Peyer's patch (tissue), 4 donors: ENCODE measurements around the gene DNA2. TPM values are rescaled to one million over a fixed set of nuclear protein-coding genes. Genes with fewer than 3 reads are reported as not detected.
"Not testable (repeated sequence)": the region's sequence is repeated elsewhere in the genome, so short reads cannot be mapped to it uniquely, and the experiment has no call there.

Experiments
- DNase-seq, 3 donors: peaks; one replicate each; pipeline ENCODE4 v3.0.0-alpha.2; 2017 to 2019
- H3K27ac ChIP-seq, 4 donors: fragments of 200-600 bp; sonication (generic); one replicate each; pipeline ENCODE4 v1.5.1; 2016 to 2019
- H3K27me3 ChIP-seq, 2 donors: fragments of 200-600 bp; sonication (generic); one replicate each; pipeline ENCODE4 v1.5.1; 2019
- H3K36me3 ChIP-seq, 3 donors: fragments of 200-600 bp; sonication (generic); one replicate each; pipeline ENCODE4 v1.5.1; 2016 to 2019
- H3K4me1 ChIP-seq, 4 donors: fragments of 200-600 bp; sonication (generic); one replicate each; pipeline ENCODE4 v1.5.1; 2016 to 2019
- H3K4me3 ChIP-seq, 4 donors: fragments of 200-600 bp; sonication (generic); 1 replicate in 3 of 4; 2 replicates in 1 of 4; pipeline ENCODE4 v1.5.1; 2016 to 2019; ENCODE audit warnings: mild to moderate bottlenecking in 1 of 4
- H3K9me3 ChIP-seq, 4 donors: fragments of 200-600 bp; sonication (generic); one replicate each; pipeline ENCODE4 v1.5.1; 2016 to 2019; ENCODE audit warnings: mild to moderate bottlenecking in 1 of 4
- CTCF ChIP-seq, 6 experiments: fragments of 450-650 bp in 4 of 6; fragments of 200-600 bp in 2 of 6; sonication (generic) in 1 of 6; IDR thresholded peaks; one replicate each; pipeline ENCODE4 v1.5.1; 2017 to 2019; ENCODE audit warnings: antibody characterized with exemption in 6 of 6, mild to moderate bottlenecking in 3 of 6, moderate library complexity in 1 of 6
- POLR2A ChIP-seq, 2 donors: fragments of 450-650 bp; IDR thresholded peaks; one replicate each; pipeline ENCODE4 v1.5.1; 2017; ENCODE audit warnings: antibody characterized with exemption in 2 of 2, mild to moderate bottlenecking in 2 of 2, moderate library complexity in 2 of 2
- total RNA-seq, 4 donors: library from RNA; depleted of rRNA; stranded (reverse); fragments of >200 nt; gene quantifications; one replicate each; pipeline ENCODE4 v1.1.0, GENCODE V29; 2016

DNA2 gene
- total RNA-seq: 10 to 100 TPM in 2 of 4 donors, 1 to 10 TPM in 2; 5.0 to 15.4 (median 10.0) TPM

- H3K27ac ChIP-seq: peak within 1 kb of the TSS in 2 of 4 donors; percentile 24 to 61
- no peaks in the 10 kb centered on the region for H3K27me3 ChIP-seq
- peak within 1 kb of the TSS; percentile 61 to 73 (median 67) for H3K4me3 ChIP-seq
- H3K4me1 ChIP-seq: peaks cover 0 to 7% (median 0%) of the 10 kb centered on the region in 4 donors
- no peaks in the 10 kb centered on the region for H3K36me3 ChIP-seq
- no peaks in the 10 kb centered on the region for H3K9me3 ChIP-seq
- DNase-seq: peak; percentile 59 to 80 (median 78)
- TF ChIP-seq CTCF (IDR thresholded peaks at IDR 0.05) (no peak), POLR2A (IDR thresholded peaks at IDR 0.05) (no peak)
These were observed at the start of gene DNA2 for GRCh38 chr10:68471586-68472408. Gene DNA2, minus strand, starts transcription at chr10:68471973. Its CDS starts 109 bp downstream, at chr10:68471864.

- not testable (repeated sequence) for H3K27ac ChIP-seq, H3K27me3 ChIP-seq, H3K9me3 ChIP-seq, H3K4me3 ChIP-seq, DNase-seq, H3K4me1 ChIP-seq
- H3K36me3 ChIP-seq: peaks cover 0 to 21% (median 0%) of the 10 kb centered on the region in 3 donors
These were observed 46.8 kb upstream of the DNA2 start for GRCh38 chr10:68518609-68519008.

GRCh38 chr10:68517188-68517587, 45.4 kb upstream of the DNA2 start:
- no peak overlapping the region for H3K27ac ChIP-seq
- H3K4me3 ChIP-seq: no peak overlapping the region
- H3K27me3 ChIP-seq: no peaks in the 10 kb centered on the region
- peaks cover 0 to 10% (median 0%) of the 10 kb centered on the region in 4 donors for H3K4me1 ChIP-seq
- H3K36me3 ChIP-seq: peaks cover 0 to 18% (median 0%) of the 10 kb centered on the region in 3 donors
- TF ChIP-seq POLR2A (IDR thresholded peaks at IDR 0.05) (no peak), CTCF (IDR thresholded peaks at IDR 0.05) (no peak)
- peak in 1 of 3 donors; percentile 18 for DNase-seq
- H3K9me3 ChIP-seq: no peaks in the 10 kb centered on the region

GRCh38 chr10:68516766-68517165, 45.0 kb upstream of the DNA2 start:
- Histone ChIP-seq H3K4me3 (no peak overlapping the region), H3K27ac (no peak overlapping the region), H3K36me3 (peaks cover 0 to 14% (median 0%) of the 10 kb centered on the region in 3 donors), H3K9me3 (no peaks in the 10 kb centered on the region), H3K27me3 (no peaks in the 10 kb centered on the region), H3K4me1 (peaks cover 0 to 10% (median 0%) of the 10 kb centered on the region in 4 donors)
- DNase-seq: no peak
- no peak for TF ChIP-seq CTCF (IDR thresholded peaks at IDR 0.05)
- no peak for TF ChIP-seq POLR2A (IDR thresholded peaks at IDR 0.05)

GRCh38 chr10:68516216-68516615, 44.4 kb upstream of the DNA2 start:
- not testable (repeated sequence) for H3K4me3 ChIP-seq, H3K4me1 ChIP-seq, H3K27ac ChIP-seq, H3K9me3 ChIP-seq, H3K27me3 ChIP-seq
- peaks cover 0 to 13% (median 0%) of the 10 kb centered on the region in 3 donors for H3K36me3 ChIP-seq
- peak in 1 of 3 donors; percentile 6 for DNase-seq

GRCh38 chr10:68508090-68508489, 36.3 kb upstream of the DNA2 start:
- no peaks in the 10 kb centered on the region for H3K9me3 ChIP-seq
- H3K36me3 ChIP-seq: peaks cover 0 to 12% (median 0%) of the 10 kb centered on the region in 3 donors
- no peak for DNase-seq
- peaks cover 0 to 5% (median 0%) of the 10 kb centered on the region in 4 donors for H3K4me1 ChIP-seq
- TF ChIP-seq POLR2A (IDR thresholded peaks at IDR 0.05) (no peak), CTCF (IDR thresholded peaks at IDR 0.05) (no peak)
- H3K27me3 ChIP-seq: no peaks in the 10 kb centered on the region
- no peak overlapping the region for H3K27ac ChIP-seq
- H3K4me3 ChIP-seq: no peak overlapping the region
